K562 (cell line): ENCODE data around the gene KLHL6. TPM values are rescaled to one million over a fixed set of nuclear protein-coding genes. Genes with fewer than 3 reads are reported as not detected.

ENCODE experiments used
- CBX1 ChIP-seq: sonication (generic); IDR thresholded peaks from 2 replicates; pipeline ENCODE4 v1.6.1; 2016; ENCODE audit warnings: antibody characterized with exemption, low read depth, mild to moderate bottlenecking
- EWSR1 ChIP-seq: fragments of 450-650 bp; IDR thresholded peaks from 2 replicates; pipeline ENCODE4 v1.6.1; 2018; ENCODE audit warnings: borderline replicate concordance, mild to moderate bottlenecking, low read depth, moderate library complexity; ENCODE audit not compliant: partially characterized antibody
- MCM5 ChIP-seq: fragments of 450-650 bp; IDR thresholded peaks from 2 replicates; pipeline ENCODE4 v1.6.1; 2016; ENCODE audit warnings: low read depth
- SUPT5H ChIP-seq: fragments of 450-650 bp; IDR thresholded peaks from 2 replicates; pipeline ENCODE4 v1.6.1; 2016
- polyA plus RNA-seq, 8 experiments: library from polyadenylated mRNA; depleted of rRNA in 4 of 8; stranded (reverse) in 5 of 8; unstranded in 3 of 8; fragments of >200 nt; fragmentation: Nextera tagmentation in 2 of 8; fragmentation: Illumina TruSeq in 1 of 8; extraction: Ambion mirVana in 2 of 8; extraction: Trizol in 1 of 8; gene quantifications; 2 replicates each; pipeline versions ENCODE4 v1.2.1 to v1.2.3, GENCODE V29; 2011 to 2014; ENCODE audit warnings: inconsistent platforms in 1 of 8, missing spikeins in 1 of 8
- total RNA-seq, 7 experiments: library from RNA; depleted of rRNA in 6 of 7; stranded (reverse); fragments of >200 nt in 6 of 7; fragmentation: Illumina TruSeq in 2 of 7; extraction: Trizol in 2 of 7; gene quantifications; 2 replicates each; pipeline versions ENCODE4 v1.2.1 to v1.2.3, GENCODE V29; 2011 to 2021; ENCODE audit warnings: low replicate concordance in 1 of 7
- TF ChIP-seq, protein P1 (sequence below): fragments of 250-450 bp; sonication (Bioruptor Pico); IDR thresholded peaks from 2 replicates; pipeline ENCODE4 v1.8.0; 2021; ENCODE audit warnings: moderate library complexity, mild to moderate bottlenecking, inconsistent platforms
- TF ChIP-seq, protein P2 (sequence below): fragments of 250-450 bp; sonication (Bioruptor Pico); IDR thresholded peaks from 2 replicates; pipeline ENCODE4 v1.8.0; 2022; ENCODE audit warnings: moderate library complexity, mild to moderate bottlenecking, inconsistent platforms
- TF ChIP-seq, protein P3 (sequence below): sonication (generic); formaldehyde crosslinking; IDR thresholded peaks from 2 replicates; pipeline ENCODE4 v1.8.1; 2022; ENCODE audit warnings: missing genetic modification reagents

KLHL6 gene
- total and polyA plus RNA-seq, 9 of the 15 experiments (the other 6 are each of a cell fraction or from before 2014, with no cell fraction given): 0.18 to 2.1 (median 1.4) TPM

DNA sequence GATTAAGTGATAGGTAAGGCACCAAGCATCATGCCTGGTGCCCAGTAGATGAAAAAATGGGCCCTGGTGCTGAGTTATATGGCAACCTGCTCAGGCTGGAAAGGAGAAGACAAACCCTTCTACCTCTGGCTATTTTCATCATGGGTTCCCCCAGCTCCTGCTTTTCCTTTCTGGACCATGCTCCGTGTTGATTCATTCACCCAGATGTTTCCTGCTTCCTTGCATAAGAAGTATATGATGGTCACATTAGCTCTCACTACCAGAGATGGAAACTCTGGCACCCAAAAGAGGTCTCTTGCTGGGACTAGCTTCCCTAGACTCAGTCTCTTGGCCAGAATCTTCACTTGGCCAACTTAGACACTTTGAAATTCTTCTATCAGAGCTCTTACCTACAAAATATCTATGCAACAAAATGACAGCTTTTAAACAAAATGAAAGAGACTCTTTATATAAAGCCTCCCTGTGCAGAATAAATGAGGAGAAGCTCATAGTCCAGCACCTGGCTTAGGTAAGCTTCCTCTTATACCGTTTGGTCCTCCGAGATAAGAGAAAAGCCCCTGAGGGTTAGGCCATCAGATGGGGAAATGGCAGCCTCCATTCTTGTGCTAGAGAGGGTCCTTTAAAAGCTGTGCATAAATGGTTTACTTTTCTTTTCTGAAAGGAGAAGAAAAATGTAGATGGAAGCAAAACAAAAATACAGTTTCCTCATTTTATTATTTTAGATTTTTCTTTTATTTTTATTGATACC is 80.3 kb downstream of the KLHL6 start (continued):
- TF ChIP-seq, protein P1, sequence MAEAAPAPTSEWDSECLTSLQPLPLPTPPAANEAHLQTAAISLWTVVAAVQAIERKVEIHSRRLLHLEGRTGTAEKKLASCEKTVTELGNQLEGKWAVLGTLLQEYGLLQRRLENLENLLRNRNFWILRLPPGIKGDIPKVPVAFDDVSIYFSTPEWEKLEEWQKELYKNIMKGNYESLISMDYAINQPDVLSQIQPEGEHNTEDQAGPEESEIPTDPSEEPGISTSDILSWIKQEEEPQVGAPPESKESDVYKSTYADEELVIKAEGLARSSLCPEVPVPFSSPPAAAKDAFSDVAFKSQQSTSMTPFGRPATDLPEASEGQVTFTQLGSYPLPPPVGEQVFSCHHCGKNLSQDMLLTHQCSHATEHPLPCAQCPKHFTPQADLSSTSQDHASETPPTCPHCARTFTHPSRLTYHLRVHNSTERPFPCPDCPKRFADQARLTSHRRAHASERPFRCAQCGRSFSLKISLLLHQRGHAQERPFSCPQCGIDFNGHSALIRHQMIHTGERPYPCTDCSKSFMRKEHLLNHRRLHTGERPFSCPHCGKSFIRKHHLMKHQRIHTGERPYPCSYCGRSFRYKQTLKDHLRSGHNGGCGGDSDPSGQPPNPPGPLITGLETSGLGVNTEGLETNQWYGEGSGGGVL (CRISPR knock-in tag): no peak
- TF ChIP-seq CBX1 (no peak), SUPT5H (no peak), EWSR1 (no peak), MCM5 (no peak)
- TF ChIP-seq, protein P2, sequence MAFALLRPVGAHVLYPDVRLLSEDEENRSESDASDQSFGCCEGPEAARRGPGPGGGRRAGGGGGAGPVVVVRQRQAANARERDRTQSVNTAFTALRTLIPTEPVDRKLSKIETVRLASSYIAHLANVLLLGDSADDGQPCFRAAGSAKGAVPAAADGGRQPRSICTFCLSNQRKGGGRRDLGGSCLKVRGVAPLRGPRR (CRISPR knock-in tag): no peak
- TF ChIP-seq, protein P3, sequence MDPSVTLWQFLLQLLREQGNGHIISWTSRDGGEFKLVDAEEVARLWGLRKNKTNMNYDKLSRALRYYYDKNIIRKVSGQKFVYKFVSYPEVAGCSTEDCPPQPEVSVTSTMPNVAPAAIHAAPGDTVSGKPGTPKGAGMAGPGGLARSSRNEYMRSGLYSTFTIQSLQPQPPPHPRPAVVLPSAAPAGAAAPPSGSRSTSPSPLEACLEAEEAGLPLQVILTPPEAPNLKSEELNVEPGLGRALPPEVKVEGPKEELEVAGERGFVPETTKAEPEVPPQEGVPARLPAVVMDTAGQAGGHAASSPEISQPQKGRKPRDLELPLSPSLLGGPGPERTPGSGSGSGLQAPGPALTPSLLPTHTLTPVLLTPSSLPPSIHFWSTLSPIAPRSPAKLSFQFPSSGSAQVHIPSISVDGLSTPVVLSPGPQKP (CRISPR knock-in tag): no peak
